ENCODE measurements around the gene ZC3H13. TPM values are rescaled to one million over a fixed set of nuclear protein-coding genes. Genes with fewer than 3 reads are reported as not detected.

The ZC3H13 gene
- total and polyA plus RNA-seq, 2 donors (not counting 1 experiment from before 2014, with no cell fraction given), result 4.8 to 65.7 TPM

- no peak for ATAC-seq (ENCODE audit: low read depth)
- peaks cover 10% of the 10 kb centered on the region for H3K27me3 Mint-ChIP-seq
- H3K4me3 Mint-ChIP-seq, result no peak overlapping the region
- no peak overlapping the region for H3K9ac ChIP-seq (ENCODE audit: low read length)
- no peaks in the 10 kb centered on the region for H4K20me1 ChIP-seq (ENCODE audit: control insufficient read depth, insufficient read depth, low read length, poor library complexity, severe bottlenecking)
- H3K27ac ChIP-seq (ENCODE audit: low read length in 2 of 2), result no peak overlapping the region
- no peak for TF ChIP-seq EZH2 (IDR thresholded peaks at IDR 0.05; ENCODE audit: borderline replicate concordance, insufficient read depth, low read depth, low read length, poor library complexity, severe bottlenecking)
- TF ChIP-seq CTCF (IDR thresholded peaks at IDR 0.05), result no peak
- H3K27ac Mint-ChIP-seq, result no peak overlapping the region
- H3K9me3 Mint-ChIP-seq (ENCODE audit: insufficient read depth), result no peaks in the 10 kb centered on the region
- intact Hi-C loops (cut with micrococcal nuclease), result no loop called here
- ChIA-PET POLR2A (no interaction called here), CTCF (no interaction called here)
- no peaks in the 10 kb centered on the region for H3K9me3 ChIP-seq (ENCODE audit: control extremely low read depth in 1 of 3, control insufficient read depth in 2 of 3, insufficient read depth in 1 of 3, low read length in 2 of 3)
- H3K4me3 ChIP-seq (ENCODE audit: control extremely low read depth in 1 of 5, extremely low read depth in 1 of 5, insufficient read depth in 1 of 5, low read depth in 2 of 5, low read length in 4 of 5), result no peak overlapping the region
- WGBS (ENCODE audit: insufficient coverage), result no CpG with 5 or more reads among the region's 4 CpGs
- no peak for DNase-seq
- H3K27me3 ChIP-seq (replicated peaks in 1 of 4; ENCODE audit: control extremely low read depth in 1 of 4, control insufficient read depth in 3 of 4, insufficient read depth in 4 of 4, low read length in 3 of 4), result peaks cover 0 to 3% (median 0%) of the 10 kb centered on the region in 4 experiments
- peaks cover 6% of the 10 kb centered on the region for H3K4me1 Mint-ChIP-seq
- H3K4me1 ChIP-seq (ENCODE audit: control insufficient read depth in 2 of 2, insufficient read depth in 2 of 2, low read length in 2 of 2), result peaks cover 0 to 7% of the 10 kb centered on the region in 2 donors
- no peaks in the 10 kb centered on the region for H3K79me2 ChIP-seq (ENCODE audit: control insufficient read depth, insufficient read depth, low read length)
- H2AFZ ChIP-seq (ENCODE audit: insufficient read depth, low read depth, low read length, poor library complexity, severe bottlenecking), result no peak overlapping the region
- no peaks in the 10 kb centered on the region for H3K36me3 ChIP-seq (replicated peaks in 1 of 2; ENCODE audit: control extremely low read depth in 1 of 2, control insufficient read depth in 1 of 2, extremely low read depth in 1 of 2, insufficient read depth in 2 of 2, low read length in 1 of 2)
- no peak overlapping the region for H3K4me2 ChIP-seq (replicated peaks; ENCODE audit: low read depth, low read length, poor library complexity, severe bottlenecking)
Measured at GRCh38 chr13:46101002-46101401, 48.5 kb upstream of the ZC3H13 start.

GRCh38 chr13:46100191-46100815, 47.8 kb upstream of the ZC3H13 start:
- H3K27me3 Mint-ChIP-seq, result peaks cover 10% of the 10 kb centered on the region
- Histone ChIP-seq H3K4me1 (ENCODE audit: control insufficient read depth in 2 of 2, insufficient read depth in 2 of 2, low read length in 2 of 2) (peaks cover 0 to 7% of the 10 kb centered on the region in 2 donors), H4K20me1 (ENCODE audit: control insufficient read depth, insufficient read depth, low read length, poor library complexity, severe bottlenecking) (no peaks in the 10 kb centered on the region), H3K27me3 (replicated peaks in 1 of 4; ENCODE audit: control extremely low read depth in 1 of 4, control insufficient read depth in 3 of 4, insufficient read depth in 4 of 4, low read length in 3 of 4) (peaks cover 0 to 4% (median 0%) of the 10 kb centered on the region in 4 experiments), H3K4me2 (replicated peaks; ENCODE audit: low read depth, low read length, poor library complexity, severe bottlenecking) (no peak overlapping the region), H3K36me3 (replicated peaks in 1 of 2; ENCODE audit: control extremely low read depth in 1 of 2, control insufficient read depth in 1 of 2, extremely low read depth in 1 of 2, insufficient read depth in 2 of 2, low read length in 1 of 2) (no peaks in the 10 kb centered on the region), H3K4me3 (ENCODE audit: control extremely low read depth in 1 of 5, extremely low read depth in 1 of 5, insufficient read depth in 1 of 5, low read depth in 2 of 5, low read length in 4 of 5) (no peak overlapping the region), H3K9ac (ENCODE audit: low read length) (no peak overlapping the region), H3K9me3 (ENCODE audit: control extremely low read depth in 1 of 3, control insufficient read depth in 2 of 3, insufficient read depth in 1 of 3, low read length in 2 of 3) (no peaks in the 10 kb centered on the region), H3K79me2 (ENCODE audit: control insufficient read depth, insufficient read depth, low read length) (no peaks in the 10 kb centered on the region), H3K27ac (ENCODE audit: low read length in 2 of 2) (no peak overlapping the region), H2AFZ (ENCODE audit: insufficient read depth, low read depth, low read length, poor library complexity, severe bottlenecking) (no peak overlapping the region)
- POLR2A ChIA-PET, result no interaction called here
- TF ChIP-seq EZH2 (IDR thresholded peaks at IDR 0.05; ENCODE audit: borderline replicate concordance, insufficient read depth, low read depth, low read length, poor library complexity, severe bottlenecking) (no peak), CTCF (IDR thresholded peaks at IDR 0.05) (no peak)
- no peak overlapping the region for H3K4me3 Mint-ChIP-seq
- intact Hi-C loops (cut with micrococcal nuclease), result no loop called here
- no CpG with 5 or more reads among the region's 1 CpG for WGBS (ENCODE audit: insufficient coverage)
- peaks cover 6% of the 10 kb centered on the region for H3K4me1 Mint-ChIP-seq
- CTCF ChIA-PET, result no interaction called here
- ATAC-seq (ENCODE audit: low read depth) (no peak), DNase-seq (no peak)
- no peaks in the 10 kb centered on the region for H3K9me3 Mint-ChIP-seq (ENCODE audit: insufficient read depth)
- H3K27ac Mint-ChIP-seq, result no peak overlapping the region

All from B cell (primary cell).